Measurements from ENCODE around the gene SLC45A1.

The SLC45A1 gene

GRCh38 chr1:8312235-8313218 lies 5.4 kb upstream of the SLC45A1 start:
- no peak for DNase-seq

- no peak for DNase-seq
Observed at GRCh38 chr1:8313231-8313630, 4.7 kb upstream of the SLC45A1 start.

- DNase-seq, result peak; percentile 70
Observed at GRCh38 chr1:8314346-8315280, 3.3 kb upstream of the SLC45A1 start.

GRCh38 chr1:8315573-8316475 lies 2.1 kb upstream of the SLC45A1 start:
- no peak for DNase-seq

GRCh38 chr1:8318436-8318835 lies 522 bp downstream of the SLC45A1 start:
- DNase-seq, result no peak

- no peak for DNase-seq
Observed at GRCh38 chr1:8321612-8322011, 3.7 kb downstream of the SLC45A1 start.

- DNase-seq, result no peak
Observed at GRCh38 chr1:8323706-8324105, 5.8 kb downstream of the SLC45A1 start.

GRCh38 chr1:8324176-8324810 lies 6.4 kb downstream of the SLC45A1 start:
- no peak for DNase-seq

- DNase-seq, result no peak
Observed at GRCh38 chr1:8325771-8326170, 7.9 kb downstream of the SLC45A1 start.

GRCh38 chr1:8326265-8326664 lies 8.4 kb downstream of the SLC45A1 start:
- no peak for DNase-seq

GRCh38 chr1:8328271-8328670 lies 10.4 kb downstream of the SLC45A1 start:
- DNase-seq, result no peak

- no peak for DNase-seq
Observed at GRCh38 chr1:8329439-8329838, 11.5 kb downstream of the SLC45A1 start.

- no peak for DNase-seq
Observed at GRCh38 chr1:8329858-8330257, 11.9 kb downstream of the SLC45A1 start.

GRCh38 chr1:8330271-8331125 lies 12.6 kb downstream of the SLC45A1 start:
- DNase-seq, result no peak

- no peak for DNase-seq
Observed at GRCh38 chr1:8332806-8333205, 14.9 kb downstream of the SLC45A1 start.

- DNase-seq, result no peak
Observed at GRCh38 chr1:8333246-8333987, 15.5 kb downstream of the SLC45A1 start.

- DNase-seq, result no peak
Observed at GRCh38 chr1:8334106-8334851, 16.4 kb downstream of the SLC45A1 start.

GRCh38 chr1:8335246-8335645 lies 17.3 kb downstream of the SLC45A1 start:
- DNase-seq, result no peak

- DNase-seq, result no peak
Observed at GRCh38 chr1:8337776-8338525, 20.0 kb downstream of the SLC45A1 start.

Data from activated CD8-positive, alpha-beta memory T cell treated with anti-CD3 and anti-CD28 coated beads for 24 hours (primary cell).